ENCODE measurements around the gene CELSR3.

DNA sequence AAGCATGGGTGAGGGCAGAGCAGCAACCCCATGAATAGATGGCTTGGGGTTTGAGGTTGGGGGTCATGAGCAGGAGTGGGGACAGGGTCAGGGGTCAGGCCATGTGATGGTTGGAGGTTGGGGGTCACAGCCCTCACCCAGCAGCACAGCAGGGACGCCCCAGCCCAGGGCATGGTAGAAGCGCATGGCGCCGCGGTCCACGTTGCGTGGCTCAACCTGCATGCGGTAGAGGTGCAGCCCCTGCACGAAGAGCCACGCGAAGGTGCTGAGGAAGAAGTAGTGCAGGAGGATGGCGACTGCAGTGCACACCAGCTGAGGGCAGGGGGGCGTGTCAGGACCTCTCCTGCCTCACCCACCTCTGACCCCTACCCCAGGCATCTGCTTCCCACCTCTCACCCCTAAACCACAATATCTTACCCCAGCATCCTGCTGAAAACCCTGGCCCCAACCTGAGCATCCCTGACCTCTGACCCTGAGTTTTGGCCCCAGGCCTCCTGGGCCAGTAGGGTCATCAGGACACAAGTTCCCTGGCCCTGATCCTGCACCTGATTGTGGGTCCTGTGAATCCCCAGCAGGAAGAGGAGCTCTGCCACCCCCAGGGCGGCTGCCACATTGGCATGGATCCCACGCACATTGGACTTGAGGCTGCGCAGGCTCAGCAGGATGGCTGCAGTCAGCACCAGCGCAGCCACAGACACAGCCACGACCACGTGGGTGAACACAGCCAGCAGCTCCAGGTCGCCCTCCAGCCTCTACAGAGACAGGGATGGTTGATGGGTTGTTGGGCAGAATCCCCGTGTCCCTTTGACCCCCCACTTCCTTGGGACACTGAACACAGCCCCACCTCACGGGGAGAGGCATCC is 17.6 kb downstream of the CELSR3 start:
- TF ChIP-seq POLR2A (IDR thresholded peaks at IDR 0.05) (no peak), CTCF (IDR thresholded peaks at IDR 0.05) (no peak)

All from ovary (tissue), 3 donors.